Ishikawa (cell line): Measurements from ENCODE around the gene RAB1B.
A peak's percentile ranks its signal among the peaks of the same experiment; 100 is the strongest.

Experiments
- CEBPB ChIP-seq: IDR thresholded peaks from 2 replicates; pipeline ENCODE4 v1.6.1; 2012
- CREB1 ChIP-seq: IDR thresholded peaks from 2 replicates; pipeline ENCODE4 v1.6.1; 2012; ENCODE audit warnings: low read depth
- EGR1 ChIP-seq: IDR thresholded peaks from 2 replicates; pipeline ENCODE4 v1.6.1; 2012
- EP300 ChIP-seq: IDR thresholded peaks from 2 replicates; pipeline ENCODE4 v1.6.1; 2012; ENCODE audit warnings: borderline replicate concordance
- FOXM1 ChIP-seq: IDR thresholded peaks from 2 replicates; pipeline ENCODE4 v1.6.1; 2012; ENCODE audit warnings: low read depth, borderline replicate concordance
- NFIC ChIP-seq: IDR thresholded peaks from 2 replicates; pipeline ENCODE4 v1.6.1; 2012
- RAD21 ChIP-seq: IDR thresholded peaks from 2 replicates; pipeline ENCODE4 v1.6.1; 2012; ENCODE audit warnings: low read depth
- TAF1 ChIP-seq: IDR thresholded peaks from 2 replicates; pipeline ENCODE4 v1.6.1; 2012; ENCODE audit warnings: low read depth, mild to moderate bottlenecking
- TCF12 ChIP-seq: IDR thresholded peaks from 2 replicates; pipeline ENCODE4 v1.6.1; 2012; ENCODE audit warnings: low read depth
- TEAD4 ChIP-seq: IDR thresholded peaks from 2 replicates; pipeline ENCODE4 v1.6.1; 2012
- YY1 ChIP-seq: IDR thresholded peaks from 2 replicates; pipeline ENCODE4 v1.6.1; 2012; ENCODE audit warnings: low read depth
- ZBTB7A ChIP-seq: IDR thresholded peaks from 2 replicates; pipeline ENCODE4 v1.6.1; 2012; ENCODE audit warnings: low read depth
- TF ChIP-seq, protein P1 (sequence below): IDR thresholded peaks from 2 replicates; pipeline ENCODE4 v1.6.1; 2012
- TF ChIP-seq, protein P2 (sequence below): IDR thresholded peaks from 2 replicates; pipeline ENCODE4 v1.6.1; 2012; ENCODE audit warnings: low read depth, mild to moderate bottlenecking
- TF ChIP-seq, protein P3 (sequence below): IDR thresholded peaks from 2 replicates; pipeline ENCODE4 v1.6.1; 2012

RAB1B gene

DNA sequence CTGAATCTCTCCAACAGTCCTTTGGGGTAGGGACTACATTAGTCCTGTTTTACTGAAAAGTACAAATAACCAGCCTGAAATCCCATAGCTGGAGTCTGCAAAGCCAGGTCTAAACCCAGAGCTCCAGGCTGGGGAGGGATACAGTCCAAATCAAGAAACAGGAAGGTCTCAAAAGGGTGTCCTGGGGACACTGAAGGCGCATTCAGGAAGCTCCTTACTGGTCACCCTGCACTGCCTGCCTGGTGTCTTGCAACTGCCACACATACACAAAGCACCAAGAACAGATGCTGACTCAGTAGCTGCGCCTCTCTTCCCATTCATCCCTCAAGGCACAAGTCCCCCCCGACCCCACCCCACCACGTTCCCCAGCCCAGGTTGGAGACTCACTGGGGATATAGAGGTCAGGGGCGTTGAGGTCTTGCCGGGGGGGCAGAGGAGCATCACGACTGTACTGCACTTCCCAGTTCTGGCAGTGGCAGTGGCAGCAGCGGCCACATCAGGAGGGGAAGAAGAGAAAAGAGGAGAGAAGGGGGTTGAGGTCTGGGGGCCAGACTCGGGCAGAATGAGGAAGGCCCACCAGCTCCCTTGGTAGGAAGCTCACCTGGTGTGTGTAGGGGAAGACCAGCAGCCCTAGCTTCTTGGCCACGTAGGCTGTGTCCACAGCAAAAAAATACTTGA lies 18.9 kb downstream of the RAB1B start:
- TF ChIP-seq, protein P1, sequence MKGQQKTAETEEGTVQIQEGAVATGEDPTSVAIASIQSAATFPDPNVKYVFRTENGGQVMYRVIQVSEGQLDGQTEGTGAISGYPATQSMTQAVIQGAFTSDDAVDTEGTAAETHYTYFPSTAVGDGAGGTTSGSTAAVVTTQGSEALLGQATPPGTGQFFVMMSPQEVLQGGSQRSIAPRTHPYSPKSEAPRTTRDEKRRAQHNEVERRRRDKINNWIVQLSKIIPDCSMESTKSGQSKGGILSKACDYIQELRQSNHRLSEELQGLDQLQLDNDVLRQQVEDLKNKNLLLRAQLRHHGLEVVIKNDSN: no peak
- TF ChIP-seq FOXM1 (no peak), TAF1 (no peak), EGR1 (no peak), YY1 (no peak), RAD21 (no peak), EP300 (no peak)

DNA sequence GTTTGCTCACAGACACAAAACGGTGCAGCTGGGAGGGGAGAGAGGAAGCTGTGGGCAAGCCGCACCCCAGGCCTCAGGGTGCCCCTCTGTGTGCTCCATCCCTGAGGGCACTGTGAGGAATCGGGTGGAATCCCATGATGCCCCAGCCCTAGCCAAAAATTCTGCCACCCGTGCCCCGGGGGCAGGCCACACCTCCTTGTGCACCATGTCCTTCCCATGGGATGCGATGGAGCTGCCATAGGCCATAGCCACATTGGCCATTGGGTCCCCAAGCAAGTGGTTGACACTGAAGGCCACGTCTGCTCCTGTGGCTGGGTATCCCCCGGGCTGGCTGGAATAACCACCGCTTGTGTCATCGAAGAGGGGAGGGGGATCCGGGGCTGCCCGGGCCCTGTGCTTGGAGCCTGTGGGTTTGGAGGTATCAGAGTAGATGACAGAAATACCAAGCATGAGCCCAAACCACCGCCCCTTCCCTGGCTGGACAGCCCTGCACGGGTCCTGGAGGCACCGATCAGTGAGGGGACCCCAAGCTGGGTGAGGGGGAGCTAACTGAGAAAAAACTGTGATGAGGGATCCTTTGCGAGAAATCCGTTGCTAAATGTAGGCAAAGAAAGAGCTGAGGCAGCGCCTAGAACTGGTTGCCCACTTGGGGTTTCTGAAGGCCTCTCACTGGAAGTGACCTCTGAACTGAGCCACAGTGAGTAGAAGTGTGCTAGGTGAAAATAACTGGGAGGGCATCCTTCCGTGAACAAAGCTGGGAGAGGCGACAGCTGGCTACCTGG lies 19.6 kb downstream of the RAB1B start:
- no peak for TF ChIP-seq ZBTB7A
- TF ChIP-seq CEBPB: no peak
- TF ChIP-seq EP300: no peak
- TF ChIP-seq EGR1: no peak
- TF ChIP-seq TCF12: no peak
- TF ChIP-seq, protein P2, sequence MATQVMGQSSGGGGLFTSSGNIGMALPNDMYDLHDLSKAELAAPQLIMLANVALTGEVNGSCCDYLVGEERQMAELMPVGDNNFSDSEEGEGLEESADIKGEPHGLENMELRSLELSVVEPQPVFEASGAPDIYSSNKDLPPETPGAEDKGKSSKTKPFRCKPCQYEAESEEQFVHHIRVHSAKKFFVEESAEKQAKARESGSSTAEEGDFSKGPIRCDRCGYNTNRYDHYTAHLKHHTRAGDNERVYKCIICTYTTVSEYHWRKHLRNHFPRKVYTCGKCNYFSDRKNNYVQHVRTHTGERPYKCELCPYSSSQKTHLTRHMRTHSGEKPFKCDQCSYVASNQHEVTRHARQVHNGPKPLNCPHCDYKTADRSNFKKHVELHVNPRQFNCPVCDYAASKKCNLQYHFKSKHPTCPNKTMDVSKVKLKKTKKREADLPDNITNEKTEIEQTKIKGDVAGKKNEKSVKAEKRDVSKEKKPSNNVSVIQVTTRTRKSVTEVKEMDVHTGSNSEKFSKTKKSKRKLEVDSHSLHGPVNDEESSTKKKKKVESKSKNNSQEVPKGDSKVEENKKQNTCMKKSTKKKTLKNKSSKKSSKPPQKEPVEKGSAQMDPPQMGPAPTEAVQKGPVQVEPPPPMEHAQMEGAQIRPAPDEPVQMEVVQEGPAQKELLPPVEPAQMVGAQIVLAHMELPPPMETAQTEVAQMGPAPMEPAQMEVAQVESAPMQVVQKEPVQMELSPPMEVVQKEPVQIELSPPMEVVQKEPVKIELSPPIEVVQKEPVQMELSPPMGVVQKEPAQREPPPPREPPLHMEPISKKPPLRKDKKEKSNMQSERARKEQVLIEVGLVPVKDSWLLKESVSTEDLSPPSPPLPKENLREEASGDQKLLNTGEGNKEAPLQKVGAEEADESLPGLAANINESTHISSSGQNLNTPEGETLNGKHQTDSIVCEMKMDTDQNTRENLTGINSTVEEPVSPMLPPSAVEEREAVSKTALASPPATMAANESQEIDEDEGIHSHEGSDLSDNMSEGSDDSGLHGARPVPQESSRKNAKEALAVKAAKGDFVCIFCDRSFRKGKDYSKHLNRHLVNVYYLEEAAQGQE: no peak
- no peak for TF ChIP-seq RAD21
- no peak for TF ChIP-seq TAF1
- TF ChIP-seq CREB1: no peak
- no peak for TF ChIP-seq NFIC
- no peak for TF ChIP-seq FOXM1
- no peak for TF ChIP-seq TEAD4
- TF ChIP-seq, protein P1: no peak
- TF ChIP-seq, protein P3, sequence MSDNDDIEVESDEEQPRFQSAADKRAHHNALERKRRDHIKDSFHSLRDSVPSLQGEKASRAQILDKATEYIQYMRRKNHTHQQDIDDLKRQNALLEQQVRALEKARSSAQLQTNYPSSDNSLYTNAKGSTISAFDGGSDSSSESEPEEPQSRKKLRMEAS: no peak
- TF ChIP-seq YY1: no peak

DNA sequence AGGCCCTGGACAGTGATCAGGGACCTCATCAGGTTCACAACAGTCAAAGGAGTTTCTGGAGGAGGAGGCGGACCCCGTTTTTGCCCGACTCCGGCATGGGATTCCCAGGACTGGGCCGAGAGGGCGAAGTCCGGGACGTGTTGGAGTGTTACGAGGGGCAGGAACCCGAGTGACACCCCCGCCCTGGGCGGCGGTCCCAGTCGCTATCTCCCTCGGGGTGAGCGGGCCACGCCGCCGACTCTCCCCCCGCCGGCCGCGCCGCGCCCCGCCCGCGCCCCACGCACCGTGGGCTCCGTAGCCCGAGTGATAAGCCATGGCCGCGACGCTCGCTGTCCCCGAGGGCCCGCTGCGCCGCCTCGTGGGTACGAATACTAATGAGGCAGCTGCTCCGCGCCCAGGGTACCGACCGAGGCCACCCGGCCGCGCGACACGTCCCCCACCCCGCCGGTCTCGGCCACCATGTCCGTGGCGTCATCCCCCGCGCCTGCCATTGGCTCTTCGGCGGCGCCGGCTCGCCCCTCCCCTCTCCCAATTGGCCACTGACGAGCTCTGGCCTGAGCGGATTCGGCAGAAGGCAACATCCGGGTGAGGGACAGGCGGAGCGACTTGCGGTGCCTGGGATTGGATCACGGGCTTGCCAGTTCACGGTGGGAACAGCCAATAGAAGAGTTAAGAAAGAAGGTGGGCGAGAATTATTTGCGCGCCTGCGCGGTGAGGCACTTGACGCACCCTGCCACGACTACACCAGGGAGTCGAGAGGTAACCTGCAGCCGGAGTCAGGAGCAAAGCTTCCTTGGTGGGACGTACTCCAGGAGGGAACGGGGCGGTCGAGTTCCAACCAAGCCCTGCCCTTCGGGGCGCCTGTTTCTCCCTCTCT lies 20.5 kb downstream of the RAB1B start, which contains the start of gene YIF1A:
Gene YIF1A (minus strand): TSS at position 473 of the 877 bp plus-strand sequence. CDS start 158 bp downstream, at position 315.
- TF ChIP-seq CREB1 (peak; percentile 70), RAD21 (no peak), EP300 (no peak), YY1 (peak; percentile 91), FOXM1 (no peak), TCF12 (peak; percentile 50; the same call in 1 of the 2 replicates), NFIC (no peak), ZBTB7A (no peak), TEAD4 (no peak), CEBPB (no peak), EGR1 (peak; percentile 32; the same call in 1 of the 2 replicates), TAF1 (peak; percentile 83)
- TF ChIP-seq, protein P3: peak; percentile 83
- TF ChIP-seq, protein P2: no peak
- TF ChIP-seq, protein P1: no peak

DNA sequence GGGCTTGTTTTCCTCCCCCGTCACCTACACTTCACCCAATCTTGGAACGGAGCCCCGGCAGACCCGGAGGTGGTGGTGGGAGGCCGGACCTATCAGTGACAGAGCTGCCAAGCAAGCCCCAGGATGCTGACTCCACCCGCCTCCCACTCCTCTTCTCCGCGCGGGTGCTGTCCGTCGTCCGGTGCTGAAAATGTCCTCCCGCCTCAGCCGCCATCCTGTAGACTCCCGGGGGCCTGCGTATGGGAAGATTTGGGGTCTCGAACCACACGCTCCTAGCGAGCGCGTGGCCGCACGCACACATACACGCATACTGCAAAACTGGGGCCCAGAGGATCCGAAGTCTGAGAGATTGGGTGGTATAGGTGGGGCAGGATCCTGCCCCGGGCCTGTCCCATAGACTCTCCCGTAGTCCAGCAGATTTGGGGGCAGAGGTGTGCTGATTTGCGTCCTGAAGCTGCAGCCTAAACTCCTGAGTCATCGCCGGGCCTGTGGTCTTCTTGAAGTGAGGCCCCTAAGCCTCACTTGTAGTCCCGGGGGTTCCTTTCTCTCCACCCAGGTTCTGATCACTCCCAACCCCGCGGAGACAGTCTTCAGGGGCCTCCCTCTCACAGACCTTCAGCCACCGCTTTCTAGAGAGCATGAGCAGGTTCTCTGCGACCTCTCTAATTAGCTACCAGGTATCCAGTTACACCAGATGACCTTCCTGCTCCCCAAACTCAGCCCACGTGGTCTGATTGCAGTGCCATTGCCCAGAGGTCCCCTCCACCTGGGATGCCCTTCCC lies 21.3 kb downstream of the RAB1B start:
- 0 out of 2 replicates have a peak, but pooled peaks have one; percentile 59 for TF ChIP-seq YY1
- no peak for TF ChIP-seq FOXM1
- TF ChIP-seq TAF1: no peak
- TF ChIP-seq, protein P3: peak; percentile 11; the same call in 1 of the 2 replicates
- TF ChIP-seq CEBPB: no peak
- no peak for TF ChIP-seq NFIC
- peak; percentile 89 for TF ChIP-seq ZBTB7A
- no peak; the same call in 1 of the 2 replicates for TF ChIP-seq TCF12
- peak; percentile 57; the same call in 1 of the 2 replicates for TF ChIP-seq EGR1
- TF ChIP-seq, protein P1: no peak
- TF ChIP-seq, protein P2: peak; percentile 99
